ENCODE measurements around the gene TRAF3.

Gene TRAF3

GRCh38 chr14:102917469-102918211, 140.4 kb downstream of the TRAF3 start:
- no peak overlapping the region for H3K4me3 ChIP-seq (ENCODE audit: low read length)
- peak; percentile 74 for DNase-seq (ENCODE audit: low read depth)
- H3K27me3 ChIP-seq (replicated peaks; ENCODE audit: control insufficient read depth, insufficient read depth, low read length) = no peaks in the 10 kb centered on the region
- H3K9ac ChIP-seq (ENCODE audit: low read length) = no peak overlapping the region
- H3K9me3 ChIP-seq (ENCODE audit: control insufficient read depth, low read length) = peaks cover 2% of the 10 kb centered on the region
- peaks cover under 1% of the 10 kb centered on the region for H3K4me1 ChIP-seq (ENCODE audit: control insufficient read depth, insufficient read depth, low read length)
- no peaks in the 10 kb centered on the region for H3K36me3 ChIP-seq (ENCODE audit: control insufficient read depth, insufficient read depth, low read length, severe bottlenecking)

GRCh38 chr14:102918438-102918837, 141.2 kb downstream of the TRAF3 start:
- peaks cover 2% of the 10 kb centered on the region for H3K4me1 ChIP-seq (ENCODE audit: control insufficient read depth, insufficient read depth, low read length)
- no peak for DNase-seq (ENCODE audit: low read depth)
- H3K9me3 ChIP-seq (ENCODE audit: control insufficient read depth, low read length) = peaks cover 2% of the 10 kb centered on the region
- H3K4me3 ChIP-seq (ENCODE audit: low read length) = no peak overlapping the region
- H3K27me3 ChIP-seq (replicated peaks; ENCODE audit: control insufficient read depth, insufficient read depth, low read length) = peaks cover 7% of the 10 kb centered on the region
- no peak overlapping the region for H3K9ac ChIP-seq (ENCODE audit: low read length)
- no peaks in the 10 kb centered on the region for H3K36me3 ChIP-seq (ENCODE audit: control insufficient read depth, insufficient read depth, low read length, severe bottlenecking)

GRCh38 chr14:102920273-102920997, 143.2 kb downstream of the TRAF3 start:
- Histone ChIP-seq H3K36me3 (ENCODE audit: control insufficient read depth, insufficient read depth, low read length, severe bottlenecking) (no peaks in the 10 kb centered on the region), H3K9ac (ENCODE audit: low read length) (no peak overlapping the region), H3K4me1 (ENCODE audit: control insufficient read depth, insufficient read depth, low read length) (peaks cover 2% of the 10 kb centered on the region), H3K4me3 (ENCODE audit: low read length) (no peak overlapping the region), H3K9me3 (ENCODE audit: control insufficient read depth, low read length) (peaks cover 2% of the 10 kb centered on the region), H3K27me3 (replicated peaks; ENCODE audit: control insufficient read depth, insufficient read depth, low read length) (peaks cover 19% of the 10 kb centered on the region)
- no peak for DNase-seq (ENCODE audit: low read depth)

DNA sequence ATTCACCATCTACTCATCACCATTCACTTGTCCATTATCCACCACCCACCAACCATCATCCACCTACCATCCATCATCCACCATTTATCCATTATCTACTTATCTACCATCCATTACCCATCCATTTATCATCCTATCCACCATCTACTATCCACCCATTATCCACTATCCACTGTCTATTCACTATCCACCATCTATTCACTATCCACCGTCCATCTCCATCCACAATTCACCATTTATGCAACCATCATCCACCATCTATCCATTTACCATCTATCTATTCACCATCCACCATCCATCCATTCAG, 143.7 kb downstream of the TRAF3 start:
- peaks cover 22% of the 10 kb centered on the region for H3K27me3 ChIP-seq (replicated peaks; ENCODE audit: control insufficient read depth, insufficient read depth, low read length)

DNA sequence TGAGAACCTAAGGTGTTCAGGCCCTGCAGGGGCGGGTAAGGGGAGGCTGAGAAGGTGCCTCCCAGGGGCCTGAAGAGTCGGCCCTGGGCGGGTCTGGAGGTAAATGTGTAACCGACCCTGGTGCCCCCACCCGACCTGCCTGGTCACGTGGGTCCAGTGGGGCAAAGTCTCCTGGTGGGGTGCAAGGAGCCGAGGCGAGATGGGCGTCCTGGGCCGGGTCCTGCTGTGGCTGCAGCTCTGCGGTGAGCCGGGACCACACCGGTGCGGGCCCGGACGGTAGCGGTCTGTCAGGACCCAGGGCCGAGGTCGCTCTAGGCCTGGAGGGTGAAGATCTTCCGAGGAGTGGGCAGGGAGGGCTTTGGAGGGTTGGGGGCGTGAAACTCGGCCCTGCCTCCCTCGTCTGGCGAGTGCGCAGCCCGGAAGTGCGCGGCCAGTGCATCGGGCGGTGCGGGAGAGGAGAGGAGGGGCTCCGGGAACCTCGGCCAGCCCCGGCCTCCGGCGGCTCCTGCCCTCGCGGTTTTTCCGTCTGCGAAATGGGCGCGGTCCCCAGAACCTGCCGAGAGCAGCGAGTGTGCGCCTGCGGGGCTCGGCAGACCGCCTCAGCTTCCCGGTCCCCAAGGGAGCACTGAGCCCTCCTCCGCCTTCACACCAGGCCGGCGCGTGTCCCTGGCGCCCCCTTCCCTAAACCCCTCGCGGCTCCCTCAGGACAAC, 145.4 kb downstream of the TRAF3 start, which contains the start of gene AMN:
TSS of gene AMN (plus strand) at position 174 of the 711 bp plus-strand sequence. CDS start at position 200, 26 bp downstream.
- H3K36me3 ChIP-seq (ENCODE audit: control insufficient read depth, insufficient read depth, low read length, severe bottlenecking) = no peaks in the 10 kb centered on the region
- peaks cover 2% of the 10 kb centered on the region for H3K4me1 ChIP-seq (ENCODE audit: control insufficient read depth, insufficient read depth, low read length)
- no peak within 1 kb of the TSS for H3K9ac ChIP-seq (ENCODE audit: low read length)
- peak; percentile 41 for DNase-seq (ENCODE audit: low read depth)
- peaks cover 2% of the 10 kb centered on the region for H3K9me3 ChIP-seq (ENCODE audit: control insufficient read depth, low read length)
- peaks cover 26% of the 10 kb centered on the region for H3K27me3 ChIP-seq (replicated peaks; ENCODE audit: control insufficient read depth, insufficient read depth, low read length)
- H3K4me3 ChIP-seq (ENCODE audit: low read length) = peak within 1 kb of the TSS; percentile 65

More for the DNA sequence above, 143.7 kb downstream of the TRAF3 start:
- H3K9ac ChIP-seq (ENCODE audit: low read length) = no peak overlapping the region
- DNase-seq (ENCODE audit: low read depth) = no peak
- H3K4me3 ChIP-seq (ENCODE audit: low read length) = no peak overlapping the region
- H3K36me3 ChIP-seq (ENCODE audit: control insufficient read depth, insufficient read depth, low read length, severe bottlenecking) = no peaks in the 10 kb centered on the region
- H3K9me3 ChIP-seq (ENCODE audit: control insufficient read depth, low read length) = peaks cover 2% of the 10 kb centered on the region
- peaks cover 2% of the 10 kb centered on the region for H3K4me1 ChIP-seq (ENCODE audit: control insufficient read depth, insufficient read depth, low read length)

- H3K36me3 ChIP-seq (ENCODE audit: control insufficient read depth, insufficient read depth, low read length, severe bottlenecking) = no peaks in the 10 kb centered on the region
- peaks cover 2% of the 10 kb centered on the region for H3K4me1 ChIP-seq (ENCODE audit: control insufficient read depth, insufficient read depth, low read length)
- H3K4me3 ChIP-seq (ENCODE audit: low read length) = peak overlapping the region; percentile 65
- DNase-seq (ENCODE audit: low read depth) = peak; percentile 13
- peaks cover 26% of the 10 kb centered on the region for H3K27me3 ChIP-seq (replicated peaks; ENCODE audit: control insufficient read depth, insufficient read depth, low read length)
- H3K9me3 ChIP-seq (ENCODE audit: control insufficient read depth, low read length) = peaks cover 2% of the 10 kb centered on the region
- H3K9ac ChIP-seq (ENCODE audit: low read length) = no peak overlapping the region
These were observed 146.1 kb downstream of the TRAF3 start for GRCh38 chr14:102923201-102923924.

DNA sequence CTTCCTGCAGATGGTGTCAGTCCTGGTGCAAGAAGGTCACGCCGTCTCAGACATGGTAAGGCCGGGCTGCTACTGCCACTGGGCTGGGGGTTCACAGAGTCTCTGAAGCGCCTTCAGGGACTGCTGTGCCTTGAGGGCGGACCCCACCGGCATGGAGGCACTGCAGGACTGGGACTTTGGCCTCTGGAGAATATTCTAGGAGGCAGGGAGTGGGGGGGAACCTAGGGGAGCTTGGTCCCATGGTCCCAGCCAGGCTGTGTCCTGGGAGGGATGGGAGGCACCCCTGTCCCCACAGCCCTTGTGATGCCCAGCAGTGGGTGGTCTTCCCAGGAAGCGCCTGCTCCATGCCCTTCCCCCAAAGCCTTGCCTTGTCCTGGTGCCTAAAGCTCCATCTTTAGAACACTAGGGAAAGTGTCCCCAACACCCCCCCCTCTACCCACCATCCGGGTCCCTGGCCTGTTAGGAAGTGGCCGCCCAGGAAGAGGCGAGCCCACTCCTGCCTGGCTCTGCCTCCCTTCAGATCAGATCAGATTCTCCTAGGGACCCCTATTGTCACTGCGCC, 146.8 kb downstream of the TRAF3 start:
- no peaks in the 10 kb centered on the region for H3K36me3 ChIP-seq (ENCODE audit: control insufficient read depth, insufficient read depth, low read length, severe bottlenecking)
- DNase-seq (ENCODE audit: low read depth) = no peak
- H3K9ac ChIP-seq (ENCODE audit: low read length) = no peak overlapping the region
- peaks cover 2% of the 10 kb centered on the region for H3K4me1 ChIP-seq (ENCODE audit: control insufficient read depth, insufficient read depth, low read length)
- H3K9me3 ChIP-seq (ENCODE audit: control insufficient read depth, low read length) = peaks cover 2% of the 10 kb centered on the region
- H3K27me3 ChIP-seq (replicated peaks; ENCODE audit: control insufficient read depth, insufficient read depth, low read length) = peaks cover 26% of the 10 kb centered on the region
- H3K4me3 ChIP-seq (ENCODE audit: low read length) = no peak overlapping the region

DNA sequence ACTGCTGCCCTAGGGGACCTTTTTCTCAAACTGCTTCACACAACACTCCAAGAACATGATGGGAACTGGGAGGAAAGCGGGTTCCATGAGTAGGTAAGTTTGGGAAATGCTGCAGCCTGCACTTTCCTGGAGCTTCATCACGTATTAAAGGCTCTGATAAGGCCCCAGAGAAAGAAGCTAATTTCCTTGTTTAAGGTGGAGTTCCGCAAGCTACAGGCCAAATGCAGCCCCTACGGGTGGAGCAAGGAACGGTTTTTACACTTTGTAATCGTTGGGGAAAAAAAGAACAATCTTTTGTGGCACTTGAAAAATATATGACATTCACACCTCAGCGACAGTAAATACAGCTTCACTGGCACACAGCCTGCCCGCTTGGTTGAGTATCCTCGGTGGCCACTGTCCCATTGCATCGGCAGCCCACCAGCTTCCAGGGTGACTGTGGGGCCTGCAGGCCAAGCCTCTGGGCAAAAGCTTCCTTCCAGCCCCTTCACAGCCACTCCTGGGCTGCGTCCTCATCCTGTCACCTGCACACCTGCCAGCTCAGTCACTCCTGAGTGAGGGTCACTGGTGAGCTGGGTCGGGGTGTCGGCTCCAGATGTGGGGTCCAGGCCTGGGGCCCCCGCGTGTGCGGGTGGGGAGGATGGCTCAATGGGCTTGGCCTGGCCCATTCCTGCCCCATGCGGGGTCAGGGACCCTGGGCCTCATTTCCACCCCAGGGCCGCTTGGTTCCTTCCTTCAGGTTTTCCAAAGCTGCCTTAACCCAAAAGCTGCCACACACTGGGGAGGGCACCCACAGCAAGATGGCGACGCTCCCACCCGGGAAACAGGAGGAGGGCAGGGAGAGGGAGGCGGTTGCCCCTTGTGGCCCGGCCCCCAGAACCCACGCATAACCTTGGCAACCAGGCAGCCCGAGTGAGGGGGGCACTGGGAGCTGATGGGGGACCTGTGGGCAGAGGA, 147.7 kb downstream of the TRAF3 start:
- peaks cover 31% of the 10 kb centered on the region for H3K27me3 ChIP-seq (replicated peaks; ENCODE audit: control insufficient read depth, insufficient read depth, low read length)

GRCh38 chr14:102925646-102926045, 148.4 kb downstream of the TRAF3 start:
- Histone ChIP-seq H3K27me3 (replicated peaks; ENCODE audit: control insufficient read depth, insufficient read depth, low read length) (peaks cover 31% of the 10 kb centered on the region), H3K9ac (ENCODE audit: low read length) (no peak overlapping the region), H3K36me3 (ENCODE audit: control insufficient read depth, insufficient read depth, low read length, severe bottlenecking) (no peaks in the 10 kb centered on the region), H3K4me1 (ENCODE audit: control insufficient read depth, insufficient read depth, low read length) (peaks cover 5% of the 10 kb centered on the region), H3K9me3 (ENCODE audit: control insufficient read depth, low read length) (peaks cover 2% of the 10 kb centered on the region), H3K4me3 (ENCODE audit: low read length) (no peak overlapping the region)
- no peak for DNase-seq (ENCODE audit: low read depth)

More for the DNA sequence above, 147.7 kb downstream of the TRAF3 start:
- Histone ChIP-seq H3K9ac (ENCODE audit: low read length) (no peak overlapping the region), H3K4me1 (ENCODE audit: control insufficient read depth, insufficient read depth, low read length) (peaks cover 5% of the 10 kb centered on the region), H3K36me3 (ENCODE audit: control insufficient read depth, insufficient read depth, low read length, severe bottlenecking) (no peaks in the 10 kb centered on the region), H3K4me3 (ENCODE audit: low read length) (no peak overlapping the region), H3K9me3 (ENCODE audit: control insufficient read depth, low read length) (peaks cover 2% of the 10 kb centered on the region)
- DNase-seq (ENCODE audit: low read depth) = no peak

GRCh38 chr14:102926104-102926503, 148.9 kb downstream of the TRAF3 start:
- Histone ChIP-seq H3K9ac (ENCODE audit: low read length) (no peak overlapping the region), H3K4me1 (ENCODE audit: control insufficient read depth, insufficient read depth, low read length) (peaks cover 5% of the 10 kb centered on the region), H3K36me3 (ENCODE audit: control insufficient read depth, insufficient read depth, low read length, severe bottlenecking) (no peaks in the 10 kb centered on the region), H3K27me3 (replicated peaks; ENCODE audit: control insufficient read depth, insufficient read depth, low read length) (peaks cover 31% of the 10 kb centered on the region), H3K4me3 (ENCODE audit: low read length) (no peak overlapping the region), H3K9me3 (ENCODE audit: control insufficient read depth, low read length) (peaks cover 2% of the 10 kb centered on the region)
- DNase-seq (ENCODE audit: low read depth) = no peak
